H9 (cell line): ENCODE data around the gene PLEK2. TPM values are rescaled to one million over a fixed set of nuclear protein-coding genes. Genes with fewer than 3 reads are reported as not detected.

Source experiments
- DNase-seq: peaks from one replicate; pipeline ENCODE4 v3.0.0-alpha.2; 2017
- H2AFZ ChIP-seq: one replicate; pipeline ENCODE4 v1.6.1; 2013; ENCODE audit warnings: mild to moderate bottlenecking, low read length, control low read depth, moderate library complexity
- H2AK5ac ChIP-seq: 2 replicates; pipeline ENCODE4 v1.6.1; 2013; ENCODE audit warnings: low read length, control low read depth, mixed read lengths; ENCODE audit not compliant: insufficient read length
- H2BK120ac ChIP-seq: one replicate; pipeline ENCODE4 v1.6.1; 2013; ENCODE audit warnings: low read depth, mild to moderate bottlenecking, low read length, control low read depth, inconsistent platforms; ENCODE audit not compliant: poor library complexity, severe bottlenecking
- H2BK12ac ChIP-seq: 2 replicates; pipeline ENCODE4 v1.6.1; 2013; ENCODE audit warnings: low read length, control low read depth, mixed read lengths, low read depth; ENCODE audit not compliant: insufficient read length
- H2BK15ac ChIP-seq: 2 replicates; pipeline ENCODE4 v1.6.1; 2013; ENCODE audit warnings: low read depth, low read length, control low read depth
- H2BK20ac ChIP-seq: one replicate; pipeline ENCODE4 v1.6.1; 2013; ENCODE audit warnings: low read depth, mild to moderate bottlenecking, low read length, control low read depth, inconsistent platforms; ENCODE audit not compliant: poor library complexity, severe bottlenecking
- H2BK5ac ChIP-seq: 2 replicates; pipeline ENCODE4 v1.6.1; 2013; ENCODE audit warnings: low read length, control low read depth, mixed read lengths; ENCODE audit not compliant: insufficient read length
- H3K14ac ChIP-seq: 2 replicates; pipeline ENCODE4 v1.6.1; 2013; ENCODE audit warnings: low read length, control low read depth; ENCODE audit not compliant: insufficient read depth
- H3K18ac ChIP-seq: 2 replicates; pipeline ENCODE4 v1.6.1; 2013; ENCODE audit warnings: low read depth, mild to moderate bottlenecking, mixed read lengths, low read length, control low read depth; ENCODE audit not compliant: insufficient read length
- H3K23ac ChIP-seq: 2 replicates; pipeline ENCODE4 v1.6.1; 2013; ENCODE audit warnings: low read length, control low read depth, mixed read lengths, low read depth; ENCODE audit not compliant: insufficient read length
- H3K23me2 ChIP-seq: 2 replicates; pipeline ENCODE4 v1.6.1; 2013; ENCODE audit warnings: low read depth, mild to moderate bottlenecking, mixed read lengths, low read length, control low read depth; ENCODE audit not compliant: insufficient read length, poor library complexity, severe bottlenecking
- H3K27ac ChIP-seq: 2 replicates; pipeline ENCODE4 v1.5.1; 2013; ENCODE audit warnings: low read length, control low read depth, mixed read lengths, low read depth; ENCODE audit not compliant: insufficient read length
- H3K27me3 ChIP-seq: 2 replicates; pipeline ENCODE4 v1.6.1; 2013; ENCODE audit warnings: low read length, control low read depth, inconsistent platforms; ENCODE audit not compliant: insufficient read depth
- H3K4ac ChIP-seq: 2 replicates; pipeline ENCODE4 v1.6.1; 2013; ENCODE audit warnings: low read depth, mild to moderate bottlenecking, control low read depth, inconsistent platforms, low read length, moderate library complexity
- H3K4me1 ChIP-seq: 2 replicates; pipeline ENCODE4 v1.6.1; 2013; ENCODE audit warnings: low read length, control low read depth, inconsistent platforms; ENCODE audit not compliant: insufficient read depth
- H3K4me2 ChIP-seq: 2 replicates; pipeline ENCODE4 v1.6.1; 2013; ENCODE audit warnings: low read length, control low read depth, mixed read lengths; ENCODE audit not compliant: insufficient read length, insufficient read depth
- H3K56ac ChIP-seq: 2 replicates; pipeline ENCODE4 v1.6.1; 2013; ENCODE audit warnings: low read depth, mild to moderate bottlenecking, mixed read lengths, low read length, control low read depth; ENCODE audit not compliant: insufficient read length
- H3K79me1 ChIP-seq: 2 replicates; pipeline ENCODE4 v1.6.1; 2013; ENCODE audit warnings: low read depth, mild to moderate bottlenecking, moderate library complexity, low read length, control low read depth, inconsistent platforms; ENCODE audit not compliant: insufficient read depth, poor library complexity, severe bottlenecking
- H3K79me2 ChIP-seq: 2 replicates; pipeline ENCODE4 v1.6.1; 2013; ENCODE audit warnings: low read length, control low read depth, inconsistent platforms; ENCODE audit not compliant: insufficient read depth
- H3K9ac ChIP-seq: 2 replicates; pipeline ENCODE4 v1.6.1; 2013; ENCODE audit warnings: low read length, control low read depth, mixed read lengths; ENCODE audit not compliant: insufficient read length; ENCODE audit errors: extremely low read depth
- H3K9me3 ChIP-seq: one replicate; pipeline ENCODE4 v1.6.1; 2013; ENCODE audit warnings: low read depth, low read length, inconsistent platforms; ENCODE audit not compliant: control insufficient read depth
- H3T11ph ChIP-seq: one replicate; pipeline ENCODE4 v1.6.1; 2013; ENCODE audit warnings: mild to moderate bottlenecking, low read length, control low read depth, inconsistent platforms
- H4K20me1 ChIP-seq: one replicate; pipeline ENCODE4 v1.6.1; 2013; ENCODE audit not compliant: control insufficient read depth, insufficient read length, insufficient read depth
- H4K5ac ChIP-seq: 2 replicates; pipeline ENCODE4 v1.6.1; 2013; ENCODE audit warnings: low read depth, mild to moderate bottlenecking, mixed read lengths, low read length, control low read depth; ENCODE audit not compliant: insufficient read length
- H4K8ac ChIP-seq: replicated peaks from 2 replicates; pipeline ENCODE4 v1.6.1; 2013; ENCODE audit warnings: low read length, control low read depth, mixed read lengths, low read depth; ENCODE audit not compliant: insufficient read length
- H4K91ac ChIP-seq: 2 replicates; pipeline ENCODE4 v1.6.1; 2013; ENCODE audit warnings: low read depth, mild to moderate bottlenecking, moderate library complexity, mixed read lengths, low read length, control low read depth; ENCODE audit not compliant: insufficient read length
- H3K27ac Mint-ChIP-seq, 3 experiments: 2 replicates in 2 of 3; 3 replicates in 1 of 3; pipeline ENCODE4 v1.8.0; 2020 to 2021; ENCODE audit warnings: mixed read lengths in 3 of 3, mild to moderate bottlenecking in 1 of 3, moderate library complexity in 1 of 3
- H3K27me3 Mint-ChIP-seq: 2 replicates; pipeline ENCODE4 v1.8.0; 2021; ENCODE audit warnings: low read depth, mild to moderate bottlenecking, moderate library complexity, mixed read lengths
- H3K36me3 Mint-ChIP-seq, 3 experiments: 2 replicates in 2 of 3; 3 replicates in 1 of 3; pipeline ENCODE4 v1.8.0; 2020 to 2021; ENCODE audit warnings: low read depth in 3 of 3, mixed read lengths in 3 of 3; ENCODE audit not compliant: insufficient read depth in 1 of 3
- H3K4me1 Mint-ChIP-seq, 2 experiments: 2 replicates each; pipeline ENCODE4 v1.8.0; 2020; ENCODE audit warnings: mixed read lengths in 2 of 2
- H3K4me3 Mint-ChIP-seq, 2 experiments: 2 replicates in 1 of 2; 3 replicates in 1 of 2; pipeline ENCODE4 v1.8.0; 2020 to 2021; ENCODE audit warnings: mild to moderate bottlenecking in 2 of 2, mixed read lengths in 2 of 2, moderate library complexity in 1 of 2
- H3K9me3 Mint-ChIP-seq, 2 experiments: 2 replicates in 1 of 2; 3 replicates in 1 of 2; pipeline ENCODE4 v1.8.0; 2020; ENCODE audit warnings: mild to moderate bottlenecking in 2 of 2, mixed read lengths in 2 of 2, moderate library complexity in 1 of 2
- WGBS: extraction: QIAGEN DNeasy Blood & Tissue Kit; methylation state at CpG from one replicate; pipeline ENCODE4 v1.1.7; 2013; ENCODE audit warnings: missing lambda C conversion rate, low lambda C conversion rate, mixed read lengths; ENCODE audit not compliant: insufficient read length; ENCODE audit errors: extremely low coverage; 5-methylcytosine and 5-hydroxymethylcytosine counted together
- total RNA-seq: library from RNA; stranded (reverse); gene quantifications from 2 replicates; pipeline ENCODE4 v1.2.1, GENCODE V29; 2021
- TF ChIP-seq, protein P1 (sequence below): fragments of 200-600 bp; sonication (generic); conservative IDR thresholded peaks from 3 replicates; pipeline ENCODE4 v1.8.0; 2021; ENCODE audit warnings: antibody characterized with exemption, mild to moderate bottlenecking

Gene PLEK2
- total RNA-seq, 1 experiment from 2014 or later, result not detected

DNA sequence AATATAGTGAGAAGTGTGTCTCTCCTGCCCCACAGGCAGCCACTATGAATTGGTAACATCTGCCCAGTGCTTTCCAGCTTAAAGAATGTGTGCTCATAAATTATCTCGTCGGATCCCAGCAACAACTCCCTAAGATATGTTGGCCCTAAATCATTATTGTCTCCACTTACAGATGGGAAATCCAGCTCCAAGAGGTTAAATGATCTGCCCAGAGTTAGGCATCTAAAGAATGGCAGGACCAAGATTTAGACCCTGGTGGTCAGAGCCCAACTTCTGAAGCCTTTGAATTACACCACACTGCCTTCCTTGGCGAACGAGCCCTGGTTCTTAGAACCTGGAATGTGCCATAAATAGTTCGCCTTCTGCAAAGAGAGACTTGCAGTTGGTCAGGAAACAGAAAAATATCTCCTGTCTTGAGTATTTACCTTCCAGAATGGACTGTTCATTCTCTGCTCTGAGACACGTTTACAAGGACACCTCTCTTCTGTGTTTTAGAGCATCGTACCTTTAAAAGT is 20.1 kb upstream of the PLEK2 start:
- Mint-ChIP-seq H3K4me1 (peaks cover 13 to 14% of the 10 kb centered on the region in 2 experiments), H3K27ac (0 out of 7 replicates have a peak overlapping the region, but pooled peaks of 1 of the 3 experiments have one; percentile 21), H3K36me3 (no peaks in the 10 kb centered on the region), H3K27me3 (no peaks in the 10 kb centered on the region), H3K9me3 (no peaks in the 10 kb centered on the region), H3K4me3 (no peak overlapping the region)
- H3K23me2 ChIP-seq, result no peaks in the 10 kb centered on the region
- no peak overlapping the region for H2BK120ac ChIP-seq
- H2BK5ac ChIP-seq, result no peak overlapping the region
- H2BK20ac ChIP-seq, result no peak overlapping the region
- TF ChIP-seq, protein P1, sequence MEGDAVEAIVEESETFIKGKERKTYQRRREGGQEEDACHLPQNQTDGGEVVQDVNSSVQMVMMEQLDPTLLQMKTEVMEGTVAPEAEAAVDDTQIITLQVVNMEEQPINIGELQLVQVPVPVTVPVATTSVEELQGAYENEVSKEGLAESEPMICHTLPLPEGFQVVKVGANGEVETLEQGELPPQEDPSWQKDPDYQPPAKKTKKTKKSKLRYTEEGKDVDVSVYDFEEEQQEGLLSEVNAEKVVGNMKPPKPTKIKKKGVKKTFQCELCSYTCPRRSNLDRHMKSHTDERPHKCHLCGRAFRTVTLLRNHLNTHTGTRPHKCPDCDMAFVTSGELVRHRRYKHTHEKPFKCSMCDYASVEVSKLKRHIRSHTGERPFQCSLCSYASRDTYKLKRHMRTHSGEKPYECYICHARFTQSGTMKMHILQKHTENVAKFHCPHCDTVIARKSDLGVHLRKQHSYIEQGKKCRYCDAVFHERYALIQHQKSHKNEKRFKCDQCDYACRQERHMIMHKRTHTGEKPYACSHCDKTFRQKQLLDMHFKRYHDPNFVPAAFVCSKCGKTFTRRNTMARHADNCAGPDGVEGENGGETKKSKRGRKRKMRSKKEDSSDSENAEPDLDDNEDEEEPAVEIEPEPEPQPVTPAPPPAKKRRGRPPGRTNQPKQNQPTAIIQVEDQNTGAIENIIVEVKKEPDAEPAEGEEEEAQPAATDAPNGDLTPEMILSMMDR, result no peak
- no peaks in the 10 kb centered on the region for H3K9me3 ChIP-seq
- H4K5ac ChIP-seq, result no peak overlapping the region
- no peak overlapping the region for H3K23ac ChIP-seq
- no peak overlapping the region for H3K56ac ChIP-seq
- no peak overlapping the region for H4K91ac ChIP-seq
- no peak overlapping the region for H3T11ph ChIP-seq
- H3K18ac ChIP-seq, result no peak overlapping the region
- H3K9ac ChIP-seq, result no peak overlapping the region
- H4K8ac ChIP-seq, result no peak overlapping the region
- no peak for DNase-seq
- no peak overlapping the region for H2BK12ac ChIP-seq
- no peak overlapping the region for H3K4ac ChIP-seq
- no peaks in the 10 kb centered on the region for H3K79me1 ChIP-seq
- no peak overlapping the region for H2AFZ ChIP-seq
- H3K14ac ChIP-seq, result no peak overlapping the region
- H3K27ac ChIP-seq, result no peak overlapping the region
- H3K4me2 ChIP-seq, result no peak overlapping the region
- no peak overlapping the region for H2BK15ac ChIP-seq
- no CpG with 5 or more reads among the region's 7 CpGs for WGBS
- H4K20me1 ChIP-seq, result no peaks in the 10 kb centered on the region
- H3K4me1 ChIP-seq, result peaks cover 2% of the 10 kb centered on the region; the same call in 1 of the 2 replicates
- H2AK5ac ChIP-seq, result no peak overlapping the region
- no peaks in the 10 kb centered on the region for H3K79me2 ChIP-seq
- no peaks in the 10 kb centered on the region for H3K27me3 ChIP-seq
